ENCODE results near the gene NLGN2. TPM values are rescaled to one million over a fixed set of nuclear protein-coding genes. Genes with fewer than 3 reads are reported as not detected.
"Not testable (repeated sequence)": the region's sequence is repeated elsewhere in the genome, so short reads cannot be mapped to it uniquely, and the experiment has no call there.

The NLGN2 gene
- total RNA-seq = 10 to 100 TPM; 11.4 to 76.2 (median 53.9) TPM
- polyA plus RNA-seq = 10 to 100 TPM; 16.9 to 30.2 TPM
- long read RNA-seq, donor 1, partial matches to known transcripts = 23 of 23 reads
- long read RNA-seq, donor 1, other reads (novel, unspliced or antisense) = 0 of 23 reads
- long read RNA-seq, donor 2, full-length matches to known transcripts = 4 of 4 reads
- long read RNA-seq, donor 2, partial matches to known transcripts = 0 of 4 reads
- long read RNA-seq, donor 2, other reads (novel, unspliced or antisense) = 0 of 4 reads
- long read RNA-seq, donor 3, partial matches to known transcripts = 0 of 28 reads
- long read RNA-seq, donor 3, other reads (novel, unspliced or antisense) = 28 of 28 reads

GRCh38 chr17:7407485-7408251, at the start of gene NLGN2:
Gene NLGN2, plus strand, starts transcription at chr17:7407845. Its CDS starts 411 bp downstream, at chr17:7408256.
- no peak within 1 kb of the TSS for H3K4me3 ChIP-seq
- no peaks in the 10 kb centered on the region for H3K27me3 ChIP-seq
- no peaks in the 10 kb centered on the region for H3K36me3 ChIP-seq
- intact Hi-C loops (cut with DNase I) = loop anchor here in 1 of 4 donors (5.0 kb wide), 1 partner anchor 60 kb away; no protein-coding TSS in a partner anchor
- peak in 1 of 5 donors; percentile 36 for DNase-seq
- no peaks in the 10 kb centered on the region for H3K9me3 ChIP-seq
- no peak within 1 kb of the TSS for H3K27ac ChIP-seq
- 65 to 77% (median 68%) methylated on average over 8 to 12 of the region's 12 CpGs for WGBS, 3 donors
- peaks cover 5% of the 10 kb centered on the region for H3K4me1 ChIP-seq (ENCODE audit: insufficient read depth)
- TF ChIP-seq POLR2A (IDR thresholded peaks at IDR 0.05) (no peak), EP300 (IDR thresholded peaks at IDR 0.05) (no peak), CTCF (IDR thresholded peaks at IDR 0.05) (no peak)

DNA sequence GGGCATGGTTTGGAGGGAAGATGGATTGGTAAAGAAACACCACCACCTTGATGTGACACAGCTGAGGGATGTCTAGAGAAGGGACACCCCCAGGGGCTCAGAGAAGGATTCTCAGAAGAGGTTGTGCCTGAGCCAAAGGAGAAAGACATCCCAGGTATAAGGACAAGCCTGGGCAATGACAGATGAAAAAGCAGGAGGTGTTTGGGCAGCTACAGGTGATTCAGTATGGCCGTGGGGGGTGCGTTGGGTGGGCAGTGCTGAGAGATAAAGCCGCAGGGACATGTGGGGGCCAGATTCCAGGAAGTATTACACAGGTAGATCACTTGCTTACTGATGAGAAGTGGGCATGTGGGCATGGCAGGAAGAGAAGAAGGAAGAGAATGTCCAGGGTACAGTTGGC, 45.7 kb upstream of the NLGN2 start:
- no peak for TF ChIP-seq POLR2A (IDR thresholded peaks at IDR 0.05)
- no peak for TF ChIP-seq CTCF (IDR thresholded peaks at IDR 0.05)
- TF ChIP-seq EP300 (IDR thresholded peaks at IDR 0.05) = no peak
- H3K36me3 ChIP-seq = no peaks in the 10 kb centered on the region
- no peak for DNase-seq
- H3K9me3 ChIP-seq = no peaks in the 10 kb centered on the region
- intact Hi-C loops (cut with DNase I) = no loop called here
- H3K27ac ChIP-seq = no peak overlapping the region
- no peak overlapping the region for H3K4me3 ChIP-seq
- H3K27me3 ChIP-seq = no peaks in the 10 kb centered on the region
- H3K4me1 ChIP-seq (ENCODE audit: insufficient read depth) = no peaks in the 10 kb centered on the region
- WGBS, 3 donors = 25 to 67% (median 55%) methylated on average over 3 of the region's 3 CpGs

GRCh38 chr17:7363311-7363710, 44.3 kb upstream of the NLGN2 start:
- no peak overlapping the region for H3K4me3 ChIP-seq
- H3K36me3 ChIP-seq = no peaks in the 10 kb centered on the region
- no peak overlapping the region for H3K27ac ChIP-seq
- H3K4me1 ChIP-seq (ENCODE audit: insufficient read depth) = no peaks in the 10 kb centered on the region
- no peak for DNase-seq
- H3K9me3 ChIP-seq = no peaks in the 10 kb centered on the region
- no peak for TF ChIP-seq EP300 (IDR thresholded peaks at IDR 0.05)
- no peak for TF ChIP-seq POLR2A (IDR thresholded peaks at IDR 0.05)
- no peak for TF ChIP-seq CTCF (IDR thresholded peaks at IDR 0.05)
- 79 to 85% (median 84%) methylated on average over 6 of the region's 6 CpGs for WGBS, 3 donors
- intact Hi-C loops (cut with DNase I) = no loop called here
- no peaks in the 10 kb centered on the region for H3K27me3 ChIP-seq

DNA sequence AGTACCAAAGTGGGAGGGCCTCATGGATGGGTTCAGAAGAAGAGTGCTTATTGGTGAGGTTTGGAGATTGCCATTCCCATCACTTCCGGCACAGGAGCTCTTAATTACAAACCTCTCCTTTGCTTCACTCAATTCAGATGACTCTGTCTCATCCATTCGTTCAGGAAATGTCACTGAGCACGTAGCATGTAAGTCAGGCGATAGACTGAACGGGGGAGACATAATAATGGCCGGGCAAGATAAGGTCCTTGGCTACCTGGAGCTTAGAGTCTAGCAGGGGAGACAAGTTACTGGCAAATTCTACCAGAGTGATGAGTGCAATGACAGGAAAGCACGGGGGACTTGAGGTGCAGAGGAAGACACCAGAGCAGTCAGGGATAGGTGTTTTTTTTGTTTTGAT, 41.7 kb upstream of the NLGN2 start:
- intact Hi-C loops (cut with DNase I); H3K36me3 ChIP-seq; H3K4me3 ChIP-seq; DNase-seq; H3K27me3 ChIP-seq; H3K27ac ChIP-seq; H3K9me3 ChIP-seq; H3K4me1 ChIP-seq (ENCODE audit: insufficient read depth): not testable (repeated sequence)
- 75 to 83% (median 78%) methylated on average over 6 of the region's 7 CpGs for WGBS, 3 donors

DNA sequence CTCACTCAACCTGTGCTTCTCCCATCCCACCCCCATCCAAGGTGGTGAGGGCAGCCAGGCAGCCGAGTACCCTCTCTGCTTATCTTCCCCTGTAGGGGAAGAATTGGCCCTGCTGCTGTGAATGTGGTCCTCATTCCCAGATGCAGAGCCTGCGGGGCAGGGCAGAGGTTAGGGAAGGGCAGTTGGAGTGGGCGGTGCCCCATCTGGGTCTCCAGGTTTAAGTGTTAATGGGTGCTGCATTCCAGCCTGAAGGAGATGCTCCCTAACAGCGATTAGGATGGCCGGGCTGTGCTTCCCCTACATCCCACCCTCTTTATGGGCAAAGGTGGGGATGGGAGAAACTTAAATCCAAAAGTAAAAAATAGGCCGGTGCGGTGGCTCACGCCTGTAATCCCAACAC, 40.6 kb upstream of the NLGN2 start:
- 74 to 79% (median 76%) methylated on average over 8 of the region's 8 CpGs for WGBS, 3 donors
- TF ChIP-seq POLR2A (IDR thresholded peaks at IDR 0.05) (no peak), EP300 (IDR thresholded peaks at IDR 0.05) (no peak), CTCF (IDR thresholded peaks at IDR 0.05) (no peak)

More for the DNA sequence above, 40.6 kb upstream of the NLGN2 start:
- Histone ChIP-seq H3K4me3 (no peak overlapping the region), H3K9me3 (no peaks in the 10 kb centered on the region), H3K27me3 (no peaks in the 10 kb centered on the region), H3K4me1 (ENCODE audit: insufficient read depth) (no peaks in the 10 kb centered on the region), H3K36me3 (no peaks in the 10 kb centered on the region), H3K27ac (no peak overlapping the region)
- DNase-seq = no peak
- intact Hi-C loops (cut with DNase I) = no loop called here
